Measurements from ENCODE around the gene ARSI.

ARSI gene

DNA sequence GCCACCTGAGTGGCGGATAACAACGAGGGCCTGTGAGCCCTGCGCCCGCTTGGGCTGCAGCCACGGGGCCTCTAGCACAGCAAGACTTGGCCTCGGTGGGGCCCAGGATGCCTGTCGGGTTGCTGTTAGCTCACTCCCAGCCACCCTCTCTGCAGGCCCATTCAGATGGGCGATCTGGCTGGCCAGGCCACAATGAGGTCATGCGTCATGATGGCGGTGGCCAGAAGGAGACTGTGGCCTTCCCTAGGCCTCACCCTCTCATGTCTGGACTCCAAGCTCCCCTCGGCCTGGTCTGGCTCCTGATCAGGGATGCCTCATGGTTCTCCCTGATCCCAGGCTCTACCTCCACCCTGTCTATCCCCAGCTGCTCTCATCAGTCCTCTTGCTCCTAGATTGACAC, 35.8 kb upstream of the ARSI start (continued):
- TF ChIP-seq, protein P1, sequence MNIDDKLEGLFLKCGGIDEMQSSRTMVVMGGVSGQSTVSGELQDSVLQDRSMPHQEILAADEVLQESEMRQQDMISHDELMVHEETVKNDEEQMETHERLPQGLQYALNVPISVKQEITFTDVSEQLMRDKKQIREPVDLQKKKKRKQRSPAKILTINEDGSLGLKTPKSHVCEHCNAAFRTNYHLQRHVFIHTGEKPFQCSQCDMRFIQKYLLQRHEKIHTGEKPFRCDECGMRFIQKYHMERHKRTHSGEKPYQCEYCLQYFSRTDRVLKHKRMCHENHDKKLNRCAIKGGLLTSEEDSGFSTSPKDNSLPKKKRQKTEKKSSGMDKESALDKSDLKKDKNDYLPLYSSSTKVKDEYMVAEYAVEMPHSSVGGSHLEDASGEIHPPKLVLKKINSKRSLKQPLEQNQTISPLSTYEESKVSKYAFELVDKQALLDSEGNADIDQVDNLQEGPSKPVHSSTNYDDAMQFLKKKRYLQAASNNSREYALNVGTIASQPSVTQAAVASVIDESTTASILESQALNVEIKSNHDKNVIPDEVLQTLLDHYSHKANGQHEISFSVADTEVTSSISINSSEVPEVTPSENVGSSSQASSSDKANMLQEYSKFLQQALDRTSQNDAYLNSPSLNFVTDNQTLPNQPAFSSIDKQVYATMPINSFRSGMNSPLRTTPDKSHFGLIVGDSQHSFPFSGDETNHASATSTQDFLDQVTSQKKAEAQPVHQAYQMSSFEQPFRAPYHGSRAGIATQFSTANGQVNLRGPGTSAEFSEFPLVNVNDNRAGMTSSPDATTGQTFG (tag by site-specific recombination; IDR thresholded peaks at IDR 0.05; ENCODE audit: borderline replicate concordance), result no peak
- no peak for TF ChIP-seq ZNF768 (tag by site-specific recombination; IDR thresholded peaks at IDR 0.05)
- TF ChIP-seq ZNF221 (tag by site-specific recombination; IDR thresholded peaks at IDR 0.05; ENCODE audit: borderline replicate concordance), result no peak

DNA sequence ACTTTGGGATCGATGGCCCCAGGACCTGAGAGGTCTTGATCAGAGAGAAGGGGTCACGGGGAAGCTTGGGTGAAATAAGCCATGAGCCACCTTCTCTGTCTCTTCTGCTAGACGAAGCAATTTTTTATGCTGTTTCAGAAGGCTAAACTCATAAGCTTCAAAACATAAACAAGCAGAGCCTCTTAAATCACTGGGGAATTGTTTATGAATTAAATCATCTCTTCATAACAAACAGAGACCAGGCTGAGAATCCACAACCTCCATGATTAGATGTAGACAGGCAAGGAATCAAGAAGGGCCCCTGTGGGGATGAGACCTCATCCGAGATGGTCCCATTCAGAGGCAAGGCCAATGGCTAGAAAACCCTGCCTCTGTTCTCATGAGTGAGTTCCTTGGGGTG, 33.1 kb upstream of the ARSI start:
- ChIA-PET CTCF (interaction anchor here (0.5 to 1.2 kb wide), 3 partner anchors 15 to 561 kb away, joined by 3 to 4 read pairs (median 4); no protein-coding TSS in a partner anchor), POLR2A (no interaction called here)
- no peak for TF ChIP-seq ZNF266 (tag by site-specific recombination; IDR thresholded peaks at IDR 0.05; ENCODE audit: low read depth)
- no peak for TF ChIP-seq SALL2 (tag by site-specific recombination; IDR thresholded peaks at IDR 0.05; ENCODE audit: borderline replicate concordance)
- no peak for TF ChIP-seq RBAK (tag by site-specific recombination; IDR thresholded peaks at IDR 0.05)
- no peak for TF ChIP-seq ZNF341 (tag by site-specific recombination; IDR thresholded peaks at IDR 0.05; ENCODE audit: low read depth)
- TF ChIP-seq, protein P2, sequence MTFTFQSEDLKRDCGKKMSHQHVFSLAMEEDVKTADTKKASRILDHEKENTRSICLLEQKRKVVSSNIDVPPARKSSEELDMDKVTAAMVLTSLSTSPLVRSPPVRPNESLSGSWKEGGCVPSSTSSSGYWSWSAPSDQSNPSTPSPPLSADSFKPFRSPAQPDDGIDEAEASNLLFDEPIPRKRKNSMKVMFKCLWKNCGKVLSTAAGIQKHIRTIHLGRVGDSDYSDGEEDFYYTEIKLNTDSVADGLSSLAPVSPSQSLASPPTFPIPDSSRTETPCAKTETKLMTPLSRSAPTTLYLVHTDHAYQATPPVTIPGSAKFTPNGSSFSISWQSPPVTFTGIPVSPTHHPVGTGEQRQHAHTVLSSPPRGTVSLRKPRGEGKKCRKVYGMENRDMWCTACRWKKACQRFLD (tag by site-specific recombination; IDR thresholded peaks at IDR 0.05), result no peak
- TF ChIP-seq SP2 (tag by site-specific recombination; IDR thresholded peaks at IDR 0.05), result no peak
- TF ChIP-seq ZNF274 (IDR thresholded peaks at IDR 0.05; ENCODE audit: low read length), result no peak
- no peak for TF ChIP-seq ZNF274 (tag by site-specific recombination; IDR thresholded peaks at IDR 0.05; ENCODE audit: borderline replicate concordance)
- TF ChIP-seq GLI4 (tag by site-specific recombination; IDR thresholded peaks at IDR 0.05), result no peak
- no peak for TF ChIP-seq OVOL3 (tag by site-specific recombination; IDR thresholded peaks at IDR 0.05)
- TF ChIP-seq ZNF184 (tag by site-specific recombination; IDR thresholded peaks at IDR 0.05), result no peak
- TF ChIP-seq ZNF664 (tag by site-specific recombination; IDR thresholded peaks at IDR 0.05), result no peak
- TF ChIP-seq ZNF76 (tag by site-specific recombination; IDR thresholded peaks at IDR 0.05; ENCODE audit: borderline replicate concordance, low read depth), result no peak
- no peak for TF ChIP-seq ZNF292 (tag by site-specific recombination; IDR thresholded peaks at IDR 0.05; ENCODE audit: borderline replicate concordance, low read depth)
- no peak for TF ChIP-seq ZNF423 (tag by site-specific recombination; IDR thresholded peaks at IDR 0.05)
- no peak for TF ChIP-seq HOXD13 (CRISPR knock-in tag; IDR thresholded peaks at IDR 0.05; ENCODE audit: borderline replicate concordance)
- TF ChIP-seq, protein P3, sequence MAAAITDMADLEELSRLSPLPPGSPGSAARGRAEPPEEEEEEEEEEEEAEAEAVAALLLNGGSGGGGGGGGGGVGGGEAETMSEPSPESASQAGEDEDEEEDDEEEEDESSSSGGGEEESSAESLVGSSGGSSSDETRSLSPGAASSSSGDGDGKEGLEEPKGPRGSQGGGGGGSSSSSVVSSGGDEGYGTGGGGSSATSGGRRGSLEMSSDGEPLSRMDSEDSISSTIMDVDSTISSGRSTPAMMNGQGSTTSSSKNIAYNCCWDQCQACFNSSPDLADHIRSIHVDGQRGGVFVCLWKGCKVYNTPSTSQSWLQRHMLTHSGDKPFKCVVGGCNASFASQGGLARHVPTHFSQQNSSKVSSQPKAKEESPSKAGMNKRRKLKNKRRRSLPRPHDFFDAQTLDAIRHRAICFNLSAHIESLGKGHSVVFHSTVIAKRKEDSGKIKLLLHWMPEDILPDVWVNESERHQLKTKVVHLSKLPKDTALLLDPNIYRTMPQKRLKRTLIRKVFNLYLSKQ (tag by site-specific recombination; IDR thresholded peaks at IDR 0.05; ENCODE audit: borderline replicate concordance), result no peak
- no peak for TF ChIP-seq ZNF404 (tag by site-specific recombination; IDR thresholded peaks at IDR 0.05)
- no peak for TF ChIP-seq ZNF600 (tag by site-specific recombination; IDR thresholded peaks at IDR 0.05)
- Histone ChIP-seq H3K9me3 (ENCODE audit: control insufficient read depth, insufficient read depth, low read depth, low read length) (no peaks in the 10 kb centered on the region), H3K27ac (ENCODE audit: extremely low read depth, low read depth, low read length) (no peak overlapping the region), H3K36me3 (ENCODE audit: control insufficient read depth in 2 of 2, insufficient read depth in 1 of 2, low read length in 2 of 2) (no peaks in the 10 kb centered on the region), H3K4me1 (ENCODE audit: control insufficient read depth, insufficient read depth, low read length) (no peaks in the 10 kb centered on the region), H3K4me3 (ENCODE audit: low read depth, low read length) (no peak overlapping the region)

All from HEK293 (cell line).